ENCODE results near the gene FOXJ3.

- TF ChIP-seq EZH2 (IDR thresholded peaks at IDR 0.05; ENCODE audit: borderline replicate concordance, low read length) (no peak), CTCF (conservative IDR thresholded peaks at IDR 0.05 in 1 of 2, IDR thresholded peaks at IDR 0.05 in 1 of 2; ENCODE audit: extremely low read depth in 1 of 2, insufficient read depth in 1 of 2, low read depth in 1 of 2, low read length in 2 of 2) (no peak)
These were observed 33.0 kb downstream of the FOXJ3 start for GRCh38 chr1:42302034-42302433.
